LNCaP clone FGC (cell line): ENCODE results near the gene TNFRSF8.

Source experiments
- DNase-seq: peaks from one replicate; pipeline ENCODE4 v3.0.0-alpha.2; 2011; ENCODE audit warnings: low read depth
- H3K4me3 ChIP-seq: 2 replicates; pipeline ENCODE4 v1.5.1; 2011; ENCODE audit warnings: mild to moderate bottlenecking, low read depth, low read length, control low read depth
- CTCF ChIP-seq: IDR thresholded peaks from 2 replicates; pipeline ENCODE4 v1.5.1; 2012; ENCODE audit warnings: mild to moderate bottlenecking; ENCODE audit not compliant: control insufficient read depth, insufficient read depth; ENCODE audit errors: extremely low read depth

The TNFRSF8 gene

GRCh38 chr1:12056331-12056841 is 6.7 kb upstream of the TNFRSF8 start:
- no peak overlapping the region for H3K4me3 ChIP-seq
- no peak for DNase-seq
- no peak for TF ChIP-seq CTCF

- no peak for DNase-seq
- TF ChIP-seq CTCF = no peak
- no peak overlapping the region for H3K4me3 ChIP-seq
Measured at GRCh38 chr1:12057382-12057781, 5.7 kb upstream of the TNFRSF8 start.

GRCh38 chr1:12057940-12058687 is 5.0 kb upstream of the TNFRSF8 start:
- no peak for DNase-seq
- no peak for TF ChIP-seq CTCF
- no peak overlapping the region for H3K4me3 ChIP-seq

GRCh38 chr1:12059226-12059625 is 3.9 kb upstream of the TNFRSF8 start:
- no peak overlapping the region for H3K4me3 ChIP-seq
- no peak for DNase-seq
- TF ChIP-seq CTCF = no peak

GRCh38 chr1:12059722-12060464 is 3.2 kb upstream of the TNFRSF8 start:
- no peak overlapping the region for H3K4me3 ChIP-seq
- no peak for DNase-seq
- no peak for TF ChIP-seq CTCF

GRCh38 chr1:12060500-12060899 is 2.6 kb upstream of the TNFRSF8 start:
- no peak for TF ChIP-seq CTCF
- DNase-seq = no peak
- H3K4me3 ChIP-seq = no peak overlapping the region
